NCI-H524 treated with DMSO at 0.1 percent for 48 hours (cell line): ENCODE data around the gene KHDC1L.
"Not testable (repeated sequence)": the region's sequence is repeated elsewhere in the genome, so short reads cannot be mapped to it uniquely, and the experiment has no call there.

ENCODE experiments used
- DNase-seq: peaks from one replicate; lab custom pipeline; 2025; lab: John Stamatoyannopoulos, UW

The KHDC1L gene, protein sequence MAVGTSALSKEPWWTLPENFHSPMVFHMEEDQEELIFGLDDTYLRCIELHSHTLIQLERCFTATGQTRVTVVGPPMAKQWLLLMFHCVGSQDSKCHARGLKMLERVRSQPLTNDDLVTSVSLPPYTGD

DNA sequence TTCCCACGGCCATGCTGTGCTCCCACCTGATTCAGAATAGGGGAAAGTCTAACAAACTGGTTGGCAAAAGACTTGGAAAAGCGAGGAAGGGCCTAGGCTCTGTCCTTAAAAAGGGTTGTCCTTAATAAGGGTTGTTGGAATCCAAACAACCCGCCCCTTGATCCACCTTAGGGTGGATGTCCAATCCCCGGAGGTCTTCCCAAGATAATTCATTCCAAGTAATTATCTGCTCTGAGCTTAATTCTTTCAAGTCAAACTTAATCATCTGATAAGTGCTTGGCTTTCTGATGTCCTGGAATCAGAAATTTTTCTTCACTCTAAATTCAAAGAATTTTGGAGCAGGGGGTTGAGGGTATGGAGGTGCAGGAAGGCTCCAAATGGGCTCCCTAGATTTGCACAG is at the start of gene KHDC1L:
TSS of gene KHDC1L (minus strand) at position 101 of the 400 bp plus-strand sequence. CDS start at position 13, 88 bp downstream.
- no peak for DNase-seq

DNA sequence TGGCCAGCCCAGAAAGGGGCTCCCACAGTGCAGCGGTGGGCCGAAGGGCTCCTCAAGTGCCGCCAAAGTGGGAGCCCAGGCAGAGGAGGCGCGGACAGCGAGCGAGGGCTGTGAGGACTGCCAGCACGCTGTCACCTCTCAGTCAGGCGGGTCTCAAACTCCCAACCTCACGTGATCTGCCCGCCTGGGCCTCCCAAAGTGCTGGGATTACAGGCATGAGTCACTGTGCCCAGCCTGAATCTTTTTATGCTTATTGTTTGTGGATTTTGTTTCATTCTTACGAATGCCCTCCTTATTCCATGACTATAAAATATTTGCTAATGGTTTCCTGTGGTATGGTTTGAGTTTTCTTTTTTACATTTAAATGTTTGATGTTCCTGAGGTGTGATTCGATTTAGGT is 44.0 kb upstream of the KHDC1L start:
- DNase-seq = not testable (repeated sequence)

DNA sequence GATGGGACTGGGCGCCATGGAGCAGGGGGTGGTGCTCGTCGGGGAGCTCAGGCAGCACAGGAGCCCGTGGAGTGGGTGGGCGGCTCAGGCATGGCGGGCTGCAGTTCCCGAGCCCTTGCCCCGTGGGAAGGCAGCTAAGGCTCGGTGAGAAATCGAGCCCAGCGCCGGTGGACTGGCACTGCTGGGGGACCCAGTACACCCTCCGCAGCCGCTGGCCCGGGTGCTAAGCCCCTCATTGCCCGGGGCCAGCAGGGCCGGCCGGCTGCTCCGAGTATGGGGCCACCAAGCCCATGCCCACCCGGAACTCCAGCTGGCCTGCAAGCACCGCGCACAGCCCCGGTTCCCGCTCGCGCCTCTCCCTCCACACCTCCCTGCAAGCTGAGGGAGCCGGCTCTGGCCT is 43.6 kb upstream of the KHDC1L start:
- DNase-seq = not testable (repeated sequence)

DNA sequence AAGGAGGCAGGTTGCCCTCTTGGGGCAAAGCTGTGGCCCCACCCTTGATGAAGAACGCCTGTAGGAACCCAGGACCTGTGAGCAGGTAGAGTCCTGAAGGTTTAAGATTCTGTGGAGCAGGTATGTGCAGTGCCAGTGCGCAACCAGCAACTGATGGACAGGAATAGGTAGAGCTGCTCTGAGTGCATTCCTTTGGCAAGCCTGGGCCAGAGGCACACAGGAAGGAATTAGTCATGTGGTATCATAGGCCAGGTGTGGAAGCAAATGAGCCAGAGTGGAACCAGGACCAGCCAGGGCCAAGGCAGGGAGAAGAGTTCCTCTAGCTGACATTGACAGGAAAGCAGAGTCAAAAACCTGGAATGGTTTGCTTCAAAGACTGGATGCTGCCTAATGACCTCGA is 39.1 kb upstream of the KHDC1L start:
- no peak for DNase-seq

DNA sequence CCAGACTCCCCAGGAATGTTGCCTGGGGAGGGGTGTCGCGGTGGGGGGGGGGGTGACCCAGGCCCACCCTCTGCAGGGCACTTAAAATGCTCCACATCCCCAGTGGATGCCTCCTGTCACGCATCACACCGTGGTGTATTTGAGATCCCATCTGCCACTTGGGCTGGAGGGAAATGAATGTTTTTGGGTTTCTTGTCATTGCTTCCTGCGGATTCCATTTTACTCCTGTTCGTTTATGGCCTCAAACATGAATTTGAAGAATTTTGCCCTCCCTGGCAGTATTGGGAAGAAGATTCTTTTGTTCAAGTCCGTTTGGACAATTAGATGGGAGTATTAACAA is 38.2 kb upstream of the KHDC1L start:
- DNase-seq = no peak

DNA sequence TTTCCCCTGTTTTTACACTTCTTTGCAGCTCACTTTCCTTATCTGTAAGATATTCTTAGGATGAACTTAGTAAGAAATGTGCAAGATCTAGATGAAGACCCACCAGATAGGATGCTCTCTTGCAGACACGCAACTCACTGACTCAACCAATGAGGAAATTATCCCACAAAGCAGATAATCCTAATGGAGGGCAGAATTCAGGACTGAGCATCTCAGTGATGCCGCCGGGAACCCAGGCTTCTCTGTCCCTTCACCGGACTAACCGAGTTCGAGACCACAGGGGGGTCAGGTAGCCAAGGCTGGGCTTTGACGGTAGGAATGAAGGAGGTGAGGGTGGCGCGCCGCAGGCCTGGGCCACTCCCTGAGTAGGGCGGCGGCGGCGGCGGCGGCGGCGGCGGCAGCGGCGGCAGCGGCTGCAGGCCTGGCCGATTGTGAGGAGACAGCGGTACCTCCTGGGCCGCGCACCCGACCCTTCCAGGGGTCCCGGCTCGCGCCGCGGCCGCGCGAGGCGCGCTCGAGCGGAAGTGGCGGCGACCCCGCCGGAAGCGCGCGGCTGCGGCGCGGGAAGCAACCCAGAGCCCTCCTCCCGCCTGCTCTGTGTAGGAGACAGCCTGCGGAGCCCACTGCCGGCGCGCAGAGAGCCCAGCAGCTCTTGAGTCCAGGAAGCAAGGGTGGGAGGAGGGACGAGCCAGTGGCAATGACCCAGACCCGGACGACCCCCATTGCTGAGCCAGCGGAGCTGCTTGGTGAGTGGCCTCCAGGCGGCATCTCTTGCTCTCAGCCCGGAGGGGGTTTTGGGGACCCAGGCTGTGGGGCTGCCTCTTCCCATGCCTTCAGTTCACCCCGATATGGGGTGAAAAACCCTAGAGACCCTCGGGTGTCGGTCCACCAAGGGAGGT is 37.6 kb upstream of the KHDC1L start, which contains the start of gene KHDC1:
TSS of gene KHDC1 (minus strand) at position 526 of the 899 bp plus-strand sequence. CDS start 20,679 bp downstream, outside the sequence.
- DNase-seq = peak; percentile 5

DNA sequence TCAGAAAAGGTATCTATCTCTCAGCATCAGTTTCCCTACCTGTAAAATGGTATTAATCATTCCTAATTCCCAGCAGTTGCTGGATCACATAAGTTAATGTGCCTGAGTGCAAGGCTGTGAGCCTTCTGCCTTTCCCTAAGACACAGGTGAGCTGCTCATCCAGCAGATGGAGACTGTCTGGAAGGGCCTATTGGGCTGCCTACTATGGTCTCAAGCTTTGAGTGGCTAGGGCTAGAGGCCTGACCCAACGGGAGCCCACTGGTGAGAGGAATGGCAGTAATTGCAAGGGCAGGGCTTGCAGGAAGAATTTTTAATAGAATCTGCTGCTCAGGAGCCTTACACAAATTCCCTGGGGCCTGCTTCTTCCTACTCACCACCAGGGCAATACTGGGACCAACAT is 33.4 kb upstream of the KHDC1L start:
- DNase-seq = no peak

DNA sequence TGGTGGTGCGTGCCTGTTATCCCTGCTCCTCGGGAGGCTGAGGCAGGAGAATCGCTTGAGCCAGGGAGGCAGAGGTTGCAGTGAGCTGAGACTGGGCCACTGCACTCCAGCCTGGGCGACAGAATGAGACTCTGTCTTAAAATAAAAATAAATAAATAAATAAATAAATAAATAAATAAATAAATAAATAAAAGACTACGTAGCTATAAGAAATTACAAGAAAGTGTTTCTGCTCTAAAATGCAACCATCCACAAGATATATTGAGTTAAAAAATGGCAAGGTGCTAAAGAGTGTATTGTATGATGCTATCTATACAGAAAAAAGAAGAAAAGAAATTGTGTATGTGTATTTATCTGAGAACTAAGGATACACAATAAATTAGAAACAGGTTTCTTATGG is 29.0 kb upstream of the KHDC1L start:
- DNase-seq = not testable (repeated sequence)

DNA sequence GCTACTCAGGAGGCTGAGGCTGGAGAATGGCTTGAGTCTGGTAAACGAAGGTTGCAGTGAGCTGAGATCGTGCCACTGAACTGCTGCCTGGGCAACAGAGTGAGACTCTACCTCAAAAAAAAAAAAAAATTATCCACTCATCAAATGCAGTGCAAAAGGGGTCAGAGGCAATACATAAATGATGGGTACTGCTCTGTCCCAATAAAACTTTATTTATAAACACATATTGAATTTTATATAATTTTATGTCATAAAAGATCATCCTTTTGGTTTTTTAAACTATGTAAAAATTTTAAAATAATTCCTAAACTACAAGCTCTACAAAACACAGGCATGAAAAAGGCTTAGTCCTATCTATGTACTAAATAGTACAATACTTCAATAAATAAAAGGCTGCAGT is 27.4 kb upstream of the KHDC1L start:
- DNase-seq = no peak

DNA sequence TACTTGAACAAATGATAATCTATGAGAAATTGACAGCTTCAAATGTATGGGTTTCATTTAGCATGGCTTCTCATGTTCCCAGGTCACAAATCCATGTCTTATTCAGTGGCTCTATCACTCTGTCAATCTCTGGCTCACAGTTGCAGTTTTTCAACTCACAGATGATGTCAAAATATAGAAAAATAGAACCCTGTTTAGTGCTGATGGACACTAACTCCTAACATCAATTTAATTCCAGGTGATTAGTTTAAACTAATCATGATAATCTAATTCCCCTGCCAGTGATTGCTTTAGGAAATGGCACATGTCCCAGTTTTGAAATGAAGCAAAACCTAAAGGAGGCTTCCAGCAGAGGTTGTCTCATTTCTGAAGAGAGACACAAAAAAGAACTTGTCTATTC is 24.7 kb upstream of the KHDC1L start:
- no peak for DNase-seq

DNA sequence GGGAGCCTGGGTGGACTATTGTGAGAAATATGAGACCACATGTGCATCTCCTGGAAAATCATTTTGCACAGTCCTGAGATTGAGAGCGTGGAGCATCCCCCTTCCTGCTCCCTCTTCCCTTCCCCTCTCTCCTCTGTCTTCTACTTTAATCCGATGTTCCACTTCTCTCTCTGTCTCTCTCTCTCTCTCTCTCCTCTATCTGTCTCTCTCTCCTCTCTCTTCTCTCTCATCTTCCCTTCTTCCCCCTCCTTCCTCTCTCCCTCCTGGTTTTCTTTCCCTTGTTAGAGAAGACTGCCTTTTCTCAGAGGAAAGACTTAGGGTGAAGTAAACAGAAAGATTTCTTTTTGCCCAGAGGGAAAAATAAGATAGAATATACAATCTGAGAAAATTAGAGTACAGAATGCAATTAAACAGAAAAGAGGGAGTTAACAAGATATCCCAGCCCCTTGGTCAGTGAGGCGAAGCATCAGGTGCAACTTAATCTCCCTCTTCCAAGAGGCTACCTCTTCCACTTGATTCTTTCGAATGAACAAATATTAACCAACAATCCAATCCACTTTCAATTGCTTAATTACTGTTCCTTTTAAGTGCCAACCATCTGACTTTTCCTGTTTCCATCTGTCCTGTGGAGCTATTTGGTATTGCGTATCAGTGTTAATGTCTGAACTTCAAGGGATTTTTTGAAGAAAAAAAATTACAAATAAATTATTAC is 23.1 kb upstream of the KHDC1L start:
- DNase-seq = peak; percentile 96

DNA sequence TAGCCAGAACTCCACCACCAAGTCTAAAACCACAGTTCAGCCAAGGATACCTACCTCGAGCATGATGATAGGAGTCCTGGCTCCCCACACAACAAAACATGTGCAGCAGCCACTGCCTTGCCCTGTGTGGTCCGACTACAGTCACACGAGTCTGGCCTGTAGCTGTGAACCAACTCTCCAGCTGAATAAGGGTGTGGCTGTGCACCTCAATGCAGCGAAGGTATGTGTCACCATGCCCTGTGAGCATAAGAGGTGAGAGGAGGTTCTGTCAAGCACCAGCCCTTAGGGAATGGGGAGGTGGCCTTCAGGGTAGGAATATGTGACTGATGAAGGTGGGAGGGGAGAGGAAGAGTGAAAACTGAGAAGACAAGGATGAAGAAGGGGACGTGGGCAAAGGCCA is 16.7 kb upstream of the KHDC1L start:
- DNase-seq = no peak

DNA sequence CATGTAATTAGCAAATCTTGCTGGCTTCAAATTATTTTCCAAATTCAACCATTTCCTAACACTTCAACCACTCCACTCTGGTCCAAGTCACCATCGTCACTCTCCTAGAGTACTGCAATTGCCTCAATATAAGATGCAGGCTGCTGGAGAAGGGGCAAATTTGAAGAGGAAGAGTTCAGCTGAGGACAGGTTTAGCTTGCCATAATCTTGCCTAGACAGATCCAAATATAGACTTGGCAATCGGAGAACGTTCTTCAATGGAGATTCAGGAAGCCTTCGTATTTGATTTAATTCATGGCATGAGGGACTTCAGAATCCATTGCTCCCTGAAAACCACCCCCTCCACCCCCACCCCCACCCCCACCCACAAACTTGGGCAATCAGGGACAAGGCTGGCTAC is 15.4 kb upstream of the KHDC1L start:
- no peak for DNase-seq

DNA sequence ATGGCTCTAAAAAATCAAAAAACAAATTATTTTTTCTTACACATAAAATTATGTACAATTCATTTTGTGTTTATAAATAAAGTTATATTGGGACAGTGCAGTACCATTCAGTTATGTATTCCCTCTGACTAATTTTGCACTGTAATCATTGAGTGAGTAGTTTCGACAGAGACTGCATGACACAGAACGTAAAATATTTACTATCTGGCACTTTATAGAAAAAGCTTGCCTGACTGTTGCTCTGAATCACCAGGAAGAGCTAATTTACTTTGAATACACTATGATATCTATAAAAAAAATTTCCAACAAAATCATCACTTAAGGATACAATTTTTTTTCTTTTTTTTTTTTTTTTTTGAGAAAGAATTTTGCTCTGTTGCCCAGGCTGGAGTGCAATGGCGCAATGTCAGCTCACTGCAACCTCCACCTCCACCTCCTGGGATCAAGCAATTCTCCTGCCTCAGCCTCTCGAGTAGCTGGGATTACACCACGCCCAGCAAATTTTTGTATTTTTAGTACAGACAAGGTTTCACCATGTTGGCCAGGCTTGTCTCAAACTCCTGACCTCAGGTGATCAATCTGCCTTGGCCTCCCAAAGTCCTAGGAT is 11.0 kb upstream of the KHDC1L start:
- DNase-seq = no peak

DNA sequence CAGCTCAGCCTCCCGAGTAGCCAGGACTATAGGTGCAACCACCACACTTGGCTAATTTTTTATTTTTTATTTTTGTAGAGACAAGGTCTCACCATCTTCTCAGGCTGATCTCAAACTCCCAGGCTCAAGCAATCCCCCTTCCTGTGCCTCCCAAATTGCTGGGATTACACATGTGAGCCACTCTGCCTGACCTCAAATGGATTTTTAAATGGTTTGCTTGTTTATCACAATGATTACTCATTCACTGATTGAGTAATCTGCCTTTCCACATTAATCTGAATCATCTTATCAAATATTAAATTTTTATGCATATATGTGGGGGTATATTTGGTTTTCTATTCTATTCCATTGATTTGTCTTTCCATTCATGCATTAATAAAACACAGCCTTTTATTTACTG is 9.4 kb upstream of the KHDC1L start:
- no peak for DNase-seq

DNA sequence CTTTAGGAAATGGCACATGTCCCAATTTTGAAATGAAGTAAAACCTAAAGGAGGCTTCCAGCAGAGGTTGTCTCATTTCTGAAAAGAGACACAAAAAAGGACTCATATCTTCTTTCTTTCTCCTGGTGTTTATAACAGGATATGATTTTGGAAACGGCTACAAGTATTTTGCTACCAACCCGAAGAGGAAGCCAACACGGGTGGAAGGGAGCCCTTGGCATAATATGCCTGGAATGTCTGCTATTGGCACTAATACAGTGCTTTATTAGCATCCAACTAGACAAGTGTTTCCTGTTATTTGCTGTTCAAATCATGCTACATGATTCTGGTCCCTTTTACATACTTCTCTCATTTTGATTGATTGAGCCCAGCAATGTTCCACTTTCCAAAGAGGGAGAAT is 8.7 kb upstream of the KHDC1L start:
- not testable (repeated sequence) for DNase-seq

DNA sequence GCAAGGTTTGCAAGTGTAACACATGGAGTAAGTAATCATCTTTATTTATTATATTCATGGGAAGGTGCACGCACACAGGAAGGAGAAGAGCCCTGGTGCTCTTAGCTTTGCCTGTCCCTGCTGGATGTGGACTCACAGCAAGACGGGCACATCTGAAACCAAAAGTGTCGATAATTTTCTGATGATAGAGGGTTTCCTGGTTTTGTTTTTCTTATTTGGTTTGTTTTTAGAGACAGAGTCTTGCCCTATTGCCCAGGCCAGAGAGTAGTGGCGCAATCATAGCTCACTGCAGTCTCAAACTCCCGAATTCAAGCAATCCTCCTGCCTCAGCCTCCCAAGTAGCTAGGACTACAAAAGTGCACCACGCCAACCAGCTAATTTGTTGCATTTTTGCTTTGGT is 7.8 kb upstream of the KHDC1L start:
- DNase-seq = no peak

DNA sequence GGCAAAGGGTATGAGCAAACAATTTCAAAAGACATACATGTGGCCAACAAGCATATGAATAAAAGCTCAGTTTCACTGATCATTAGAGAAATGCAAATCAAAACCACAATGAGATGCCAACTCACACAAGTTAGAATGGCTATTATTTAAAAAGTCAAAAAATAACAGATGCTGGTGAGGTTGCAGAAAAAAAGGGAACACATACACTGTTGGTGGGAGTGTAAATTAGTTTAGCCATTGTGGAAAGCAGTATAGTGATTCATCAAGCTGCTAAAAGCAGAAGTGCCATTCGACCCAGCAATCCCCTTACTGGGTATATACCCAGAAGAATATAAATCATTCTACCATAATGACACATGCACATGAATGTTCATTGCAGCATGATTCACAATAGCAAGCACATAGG is 6.7 kb upstream of the KHDC1L start:
- DNase-seq = no peak

DNA sequence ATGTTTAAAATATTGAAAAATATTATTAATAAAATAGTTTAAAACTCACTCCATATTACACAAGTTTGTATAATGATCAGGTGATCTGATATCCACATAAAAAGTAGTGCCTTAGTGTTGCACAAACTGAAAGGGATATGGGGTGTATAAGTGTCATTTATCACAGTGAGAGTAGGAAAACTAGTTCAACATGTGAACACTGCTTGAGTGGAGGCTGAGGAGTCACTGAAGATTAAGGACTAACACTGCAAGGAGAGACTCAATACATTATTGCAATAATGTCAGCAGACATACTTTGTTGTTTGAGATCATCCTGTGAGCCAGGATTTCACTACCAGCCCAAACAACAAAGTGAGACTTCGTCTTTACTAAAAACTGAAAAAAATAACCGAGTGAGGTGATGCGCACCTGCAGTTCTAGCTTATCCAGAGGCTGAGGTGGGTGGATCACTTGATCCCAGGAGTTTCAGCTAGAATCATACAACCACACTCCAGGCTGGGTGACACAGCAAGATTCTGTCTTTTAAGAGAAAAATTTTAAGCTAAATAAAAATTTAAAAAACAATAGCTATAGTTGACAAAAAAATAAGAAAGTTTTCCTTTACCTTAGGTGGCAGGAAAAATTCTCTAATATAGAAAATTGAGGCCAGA is 2.4 kb upstream of the KHDC1L start:
- DNase-seq = no peak

DNA sequence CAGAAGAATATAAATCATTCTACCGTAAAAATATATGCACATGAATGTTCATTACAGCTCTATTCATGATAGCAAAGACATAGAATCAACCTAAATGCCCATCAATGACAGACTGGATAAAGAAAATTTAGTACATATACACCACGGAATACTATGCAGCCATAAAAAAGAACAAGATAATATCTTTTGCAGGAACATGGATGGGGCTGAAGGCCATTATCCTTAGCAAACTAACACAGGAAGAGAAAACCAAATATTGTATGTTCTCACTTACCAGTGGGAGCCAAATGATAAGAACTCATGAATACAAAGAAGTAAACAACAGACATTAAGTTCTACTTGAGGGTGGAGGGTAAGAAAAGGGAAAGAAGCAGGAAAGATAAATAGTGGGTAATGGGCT is 8.4 kb downstream of the KHDC1L start:
- no peak for DNase-seq

DNA sequence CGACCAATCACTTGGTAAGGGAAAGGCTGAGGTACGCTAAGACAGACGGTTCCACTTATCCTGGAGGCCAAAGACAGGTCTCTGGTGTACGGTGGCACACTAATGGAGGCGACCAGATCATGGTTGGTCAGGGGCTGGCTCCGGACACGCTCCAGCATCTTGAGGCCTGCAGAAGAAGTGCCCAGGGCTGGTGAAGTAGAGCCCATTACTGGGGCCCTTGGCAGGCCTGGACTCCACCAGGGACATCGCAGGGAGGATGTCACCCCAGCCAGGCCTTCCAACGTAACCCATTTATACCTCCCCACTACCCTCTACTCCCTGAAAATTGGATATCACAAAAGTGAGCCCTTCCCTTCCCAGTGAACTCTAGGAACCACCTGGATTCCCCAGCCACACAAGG is 16.2 kb downstream of the KHDC1L start:
- DNase-seq = no peak

DNA sequence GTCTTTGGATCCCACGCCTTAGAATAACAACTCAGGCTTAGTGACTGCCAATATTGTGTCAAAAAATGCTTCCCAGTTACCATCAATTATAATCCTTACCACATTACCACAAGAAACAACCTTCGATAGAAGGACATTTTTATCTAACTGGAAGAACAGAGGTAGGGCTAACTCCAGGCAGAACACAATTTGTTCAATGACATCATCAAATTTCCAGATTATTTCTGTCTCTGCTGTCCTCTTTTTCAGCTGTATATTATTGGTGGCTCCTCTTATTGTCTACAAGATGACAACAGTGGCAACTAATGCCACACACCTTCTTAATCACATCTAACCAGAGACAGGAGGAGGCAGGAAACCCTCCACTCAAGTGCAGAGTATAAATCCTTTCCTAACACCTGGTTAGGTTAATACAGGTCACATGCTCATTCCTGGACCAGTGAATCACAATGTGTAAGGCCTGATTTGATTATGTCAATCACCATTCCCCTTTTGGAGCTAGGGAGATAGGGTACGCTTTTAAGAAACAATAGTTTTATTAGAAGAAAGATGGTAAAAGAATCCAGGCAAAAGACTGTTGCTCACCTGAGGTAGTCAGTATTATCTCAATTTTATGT is 18.0 kb downstream of the KHDC1L start:
- DNase-seq = no peak
